Embryonic facial prominence (tissue), 1 donor: Measurements from ENCODE around the gene DCAKD.

Experiments
- DNase-seq: peaks from one replicate; pipeline ENCODE4 v3.0.0-alpha.2; 2016; ENCODE audit errors: extremely low spot score

The DCAKD gene

DNA sequence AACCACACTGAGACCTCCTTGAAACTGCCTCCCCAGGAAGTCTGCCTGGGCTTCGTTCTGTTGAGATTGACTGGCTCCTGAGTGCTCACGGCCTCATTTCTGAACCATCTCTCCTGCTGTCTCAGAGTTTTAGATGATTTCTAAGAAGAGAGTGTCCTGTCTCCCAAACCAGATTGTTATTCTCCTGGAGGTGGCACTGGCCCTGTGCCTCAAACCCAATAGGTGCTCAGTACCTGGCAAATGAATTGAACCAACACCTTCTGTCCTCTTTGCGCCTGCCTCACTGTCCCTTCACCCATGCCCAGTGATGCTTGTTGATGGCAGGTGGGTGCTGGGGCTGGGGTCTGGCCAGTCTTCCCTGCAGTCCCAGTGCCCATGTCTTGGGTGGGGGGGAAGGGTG, 47.0 kb downstream of the DCAKD start:
- no peak for DNase-seq

- no peak for DNase-seq
These were observed 47.6 kb downstream of the DCAKD start for GRCh38 chr17:45003877-45004276.

- no peak for DNase-seq
These were observed 50.1 kb downstream of the DCAKD start for GRCh38 chr17:45001310-45001709.

DNA sequence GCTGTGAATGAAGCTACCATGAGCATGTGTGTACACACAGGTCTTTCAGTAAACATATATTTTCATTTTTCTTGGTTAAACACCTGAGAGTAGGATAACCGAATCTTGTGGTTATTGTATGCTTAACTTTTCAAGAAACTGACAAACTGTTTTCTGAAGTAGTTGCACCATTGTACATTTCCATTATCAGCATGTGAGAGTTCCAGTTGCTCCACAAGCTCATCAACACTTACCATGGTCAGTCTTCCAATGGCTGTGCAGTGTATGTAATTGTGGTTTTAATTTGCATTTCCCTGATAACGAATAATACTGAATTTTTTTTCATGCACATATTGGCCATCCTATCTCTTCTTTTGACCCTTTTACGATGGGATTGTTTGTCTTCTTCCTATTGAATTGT, 52.0 kb downstream of the DCAKD start:
- no peak for DNase-seq

DNA sequence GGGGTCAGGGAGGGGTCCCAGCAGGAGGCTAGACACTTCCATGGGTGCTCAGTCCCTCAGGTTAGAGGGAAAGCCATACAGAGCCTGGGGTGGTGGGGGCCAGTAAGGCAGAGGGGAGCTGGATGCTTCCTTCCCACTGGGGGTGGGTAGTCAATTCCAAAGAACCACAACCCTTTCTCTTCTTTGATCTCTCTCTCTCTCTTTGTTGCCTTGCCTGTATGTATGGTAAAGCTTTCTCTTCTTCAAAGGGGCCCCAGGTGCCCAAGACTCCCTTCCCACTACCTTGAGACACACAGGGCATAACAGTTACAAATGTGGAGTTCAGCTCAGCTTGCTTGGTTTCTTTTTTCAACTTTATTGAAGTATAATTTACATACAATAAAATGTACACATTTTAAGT, 52.8 kb downstream of the DCAKD start:
- DNase-seq = no peak

GRCh38 chr17:44997733-44998520, 53.5 kb downstream of the DCAKD start:
- DNase-seq = no peak

DNA sequence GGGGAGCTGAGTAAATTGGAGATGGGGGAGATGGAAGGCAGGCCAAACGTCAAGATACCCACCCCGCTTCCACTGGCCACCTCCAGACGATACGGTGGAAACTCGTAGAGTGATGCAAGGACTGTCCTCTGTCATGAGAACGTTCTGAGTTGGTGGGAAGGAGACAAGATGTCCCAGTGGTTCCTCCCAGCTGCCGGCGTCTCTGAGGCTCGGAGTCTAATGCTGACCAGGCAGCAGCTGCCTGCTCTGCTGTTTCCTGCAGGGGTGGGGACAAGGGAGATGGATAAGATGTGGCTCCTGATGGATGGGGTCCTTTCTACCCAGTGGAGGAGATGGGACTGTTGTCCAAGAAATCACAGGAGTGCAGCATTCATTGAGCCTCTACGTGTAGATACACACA, 55.1 kb downstream of the DCAKD start:
- DNase-seq = no peak

GRCh38 chr17:44995436-44996001, 55.9 kb downstream of the DCAKD start:
- no peak for DNase-seq

DNA sequence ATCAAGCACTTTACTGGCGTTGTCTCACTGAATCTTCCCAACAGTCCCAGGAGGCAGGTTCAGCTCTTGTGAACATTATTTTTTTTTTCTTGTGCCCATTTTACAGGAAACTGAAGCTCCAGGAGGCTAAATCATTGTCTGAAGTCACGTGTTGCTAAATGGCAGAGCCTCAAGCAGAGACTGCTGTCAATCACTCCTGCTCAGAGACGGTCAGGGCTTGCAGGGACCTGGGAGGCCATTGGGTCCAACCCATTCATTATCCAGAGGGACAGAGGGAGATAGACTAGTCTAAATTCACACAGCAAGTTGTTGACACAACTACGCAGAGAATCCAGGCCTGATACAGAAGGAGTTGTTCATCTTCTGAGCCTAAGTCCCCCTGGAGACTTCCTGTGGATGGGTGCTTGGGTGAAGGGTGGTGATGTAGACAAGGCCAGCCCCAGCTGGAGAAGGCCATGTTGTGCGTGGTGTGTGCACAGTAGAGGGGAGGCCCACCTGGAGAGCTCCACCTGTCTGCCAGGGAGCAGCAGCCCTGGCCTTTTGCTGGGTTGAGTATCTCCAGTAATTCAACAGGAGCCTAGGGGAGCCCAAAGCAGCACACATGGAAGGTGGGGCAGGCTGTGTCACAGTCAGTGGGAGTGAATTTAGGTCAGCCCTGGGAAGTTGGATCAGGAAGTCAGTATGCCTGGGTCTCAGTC, 59.0 kb downstream of the DCAKD start:
- DNase-seq = no peak

DNA sequence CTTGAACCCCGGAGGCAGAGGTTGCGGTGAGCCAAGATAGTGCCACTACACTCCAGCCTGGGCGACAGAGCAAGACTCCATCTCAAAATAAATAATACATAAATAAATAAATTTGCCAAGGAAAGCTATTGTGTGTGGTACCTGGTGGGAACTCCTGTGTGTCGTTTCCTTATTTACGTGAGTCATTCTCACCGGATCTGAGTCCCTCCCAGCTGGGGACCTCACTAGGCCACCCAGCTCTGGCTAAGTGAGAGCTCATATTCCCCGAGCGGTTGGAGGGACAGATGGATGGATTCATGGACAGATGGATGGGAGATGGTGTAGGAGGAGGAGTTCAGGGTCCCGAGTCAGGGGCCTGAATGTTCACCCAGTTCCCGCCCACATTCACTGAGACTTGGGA, 60.4 kb downstream of the DCAKD start:
- DNase-seq = no peak

DNA sequence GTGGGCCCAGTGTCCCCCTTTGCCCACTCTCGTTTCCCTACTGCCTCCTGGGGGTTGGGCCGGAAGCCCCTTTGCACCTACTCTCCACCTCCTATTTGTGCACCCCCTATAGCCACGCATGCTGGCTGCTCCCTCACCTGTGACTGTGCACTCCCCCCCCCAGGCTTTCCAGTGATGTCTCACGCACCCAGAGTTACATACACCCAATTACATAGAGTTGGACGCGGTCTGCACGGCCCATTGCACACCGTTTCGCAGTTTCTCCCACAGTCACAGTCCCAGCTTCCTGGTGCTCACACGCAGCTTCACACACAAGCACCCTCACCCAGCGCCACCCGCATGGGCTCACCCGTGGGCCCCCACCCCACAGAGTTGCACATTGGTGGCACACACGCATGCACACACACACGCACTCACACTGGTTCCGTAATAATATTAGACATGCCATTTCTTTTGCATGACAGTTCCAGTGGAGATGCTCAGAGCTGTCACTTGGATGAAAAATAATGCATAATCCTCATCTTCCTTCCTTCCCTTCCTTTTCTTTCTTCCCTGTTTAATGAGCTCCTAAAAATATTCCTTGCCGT, 61.8 kb downstream of the DCAKD start:
- DNase-seq = no peak

DNA sequence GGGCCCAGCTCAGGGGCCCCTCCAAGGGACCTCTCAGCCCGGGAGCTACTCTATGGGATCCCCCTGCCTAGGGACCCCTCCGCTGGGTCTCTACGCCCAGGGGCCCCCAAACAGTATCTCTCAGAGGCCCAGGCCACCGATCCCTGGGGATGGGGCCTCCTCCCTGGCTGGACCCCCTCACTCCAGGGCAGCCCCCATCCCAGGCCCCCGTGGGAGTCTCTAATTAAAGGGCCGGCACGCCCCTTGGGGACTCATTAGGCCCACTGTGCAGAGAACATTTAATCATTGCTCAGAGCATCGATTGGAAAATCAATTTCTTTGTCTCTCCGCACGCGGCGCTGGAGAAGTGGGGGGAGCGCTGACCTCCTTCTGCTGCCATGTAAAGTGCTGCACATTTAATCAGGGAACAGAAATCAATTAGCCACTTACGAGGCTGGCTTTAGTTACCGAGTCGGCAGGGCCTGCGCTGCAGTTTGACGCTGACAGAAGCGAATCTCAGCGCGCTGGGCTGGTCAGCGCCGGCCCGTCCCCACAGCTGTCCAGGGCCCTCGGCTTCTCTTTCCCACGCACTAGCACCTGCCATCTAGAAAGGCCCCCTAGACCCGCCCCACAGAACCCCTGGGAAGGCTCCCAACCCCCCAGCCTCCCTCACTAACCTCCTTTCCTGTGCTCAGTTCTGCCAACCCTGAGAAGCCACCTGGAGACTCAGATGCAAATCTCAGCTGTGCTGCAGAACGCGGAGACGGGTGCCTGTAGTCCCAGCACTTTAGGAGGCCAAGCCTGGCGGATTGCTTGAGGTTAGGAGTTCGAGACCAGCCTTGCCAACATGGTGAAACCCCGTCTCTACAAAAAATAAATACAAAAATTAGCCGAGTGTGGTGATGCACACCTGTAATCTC, 63.1 kb downstream of the DCAKD start:
- no peak for DNase-seq

- no peak for DNase-seq
These were observed 67.9 kb downstream of the DCAKD start for GRCh38 chr17:44983563-44983962.

GRCh38 chr17:44982113-44982702, 69.2 kb downstream of the DCAKD start:
- DNase-seq = no peak

GRCh38 chr17:44981221-44981968, 70.0 kb downstream of the DCAKD start:
- DNase-seq = no peak

- DNase-seq = no peak
These were observed 71.9 kb downstream of the DCAKD start for GRCh38 chr17:44979426-44979995.

- DNase-seq = no peak
These were observed 72.6 kb downstream of the DCAKD start for GRCh38 chr17:44978807-44979206.

- DNase-seq = no peak
These were observed 73.5 kb downstream of the DCAKD start for GRCh38 chr17:44977814-44978550.

DNA sequence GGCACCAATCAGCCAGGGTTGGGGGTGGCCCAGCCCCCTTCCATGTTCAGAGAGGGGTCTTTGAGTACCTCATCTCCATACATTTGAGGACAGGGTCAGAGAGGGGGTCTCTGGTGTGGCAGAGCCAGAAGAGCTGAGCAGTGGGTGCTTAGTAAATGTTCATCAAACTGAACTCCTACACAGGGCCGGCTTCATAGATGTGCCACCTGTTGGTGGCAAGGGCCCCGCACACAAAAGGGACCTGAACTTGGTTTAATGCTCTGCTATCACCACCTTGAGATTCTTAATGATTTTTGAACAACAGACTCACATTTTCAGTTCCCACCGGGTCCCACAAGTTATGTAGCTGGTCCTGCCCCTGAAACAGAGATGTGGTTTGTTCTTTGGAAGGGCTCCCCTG, 74.4 kb downstream of the DCAKD start:
- DNase-seq = no peak
